GM10248 (cell line): ENCODE results near the gene PCDHB13.
A peak's percentile ranks its signal among the peaks of the same experiment; 100 is the strongest.
"Not testable (repeated sequence)": the region's sequence is repeated elsewhere in the genome, so short reads cannot be mapped to it uniquely, and the experiment has no call there.

ENCODE experiments used
- CTCF ChIA-PET: fragments of 300-600 bp; sonication (Branson Sonifier 250); formaldehyde crosslinking; extraction: SDS; loops from one replicate; lab custom pipeline; 2021; ENCODE audit warnings: antibody characterized with exemption; lab: Yijun Ruan, JAX
- POLR2A ChIA-PET: fragments of 350-650 bp; sonication (Branson Sonifier 250); formaldehyde crosslinking; extraction: SDS; loops from one replicate; lab custom pipeline; 2020; ENCODE audit warnings: antibody characterized with exemption; lab: Yijun Ruan, JAX
- DNase-seq: peaks from one replicate; pipeline ENCODE4 v3.0.0; 2012; ENCODE audit errors: extremely low spot score
- TF ChIP-seq, protein P1 (sequence below): IDR thresholded peaks from 2 replicates; pipeline ENCODE4 v1.5.1; 2012; ENCODE audit warnings: mild to moderate bottlenecking, low read depth; ENCODE audit errors: extremely low read depth, missing control alignments, control extremely low read depth

Gene PCDHB13

GRCh38 chr5:141213656-141214339, at the start of gene PCDHB13:
PCDHB13 (plus strand) TSS chr5:141213919; CDS start chr5:141214124, 205 bp downstream.
- DNase-seq, POLR2A ChIA-PET, CTCF ChIA-PET: not testable (repeated sequence)

- ChIA-PET CTCF (no interaction called here), POLR2A (no interaction called here)
- TF ChIP-seq, protein P1, sequence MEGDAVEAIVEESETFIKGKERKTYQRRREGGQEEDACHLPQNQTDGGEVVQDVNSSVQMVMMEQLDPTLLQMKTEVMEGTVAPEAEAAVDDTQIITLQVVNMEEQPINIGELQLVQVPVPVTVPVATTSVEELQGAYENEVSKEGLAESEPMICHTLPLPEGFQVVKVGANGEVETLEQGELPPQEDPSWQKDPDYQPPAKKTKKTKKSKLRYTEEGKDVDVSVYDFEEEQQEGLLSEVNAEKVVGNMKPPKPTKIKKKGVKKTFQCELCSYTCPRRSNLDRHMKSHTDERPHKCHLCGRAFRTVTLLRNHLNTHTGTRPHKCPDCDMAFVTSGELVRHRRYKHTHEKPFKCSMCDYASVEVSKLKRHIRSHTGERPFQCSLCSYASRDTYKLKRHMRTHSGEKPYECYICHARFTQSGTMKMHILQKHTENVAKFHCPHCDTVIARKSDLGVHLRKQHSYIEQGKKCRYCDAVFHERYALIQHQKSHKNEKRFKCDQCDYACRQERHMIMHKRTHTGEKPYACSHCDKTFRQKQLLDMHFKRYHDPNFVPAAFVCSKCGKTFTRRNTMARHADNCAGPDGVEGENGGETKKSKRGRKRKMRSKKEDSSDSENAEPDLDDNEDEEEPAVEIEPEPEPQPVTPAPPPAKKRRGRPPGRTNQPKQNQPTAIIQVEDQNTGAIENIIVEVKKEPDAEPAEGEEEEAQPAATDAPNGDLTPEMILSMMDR: peak; percentile 12
- DNase-seq: no peak
Observed at GRCh38 chr5:141172381-141173204, 41.1 kb upstream of the PCDHB13 start, which contains the start of gene PCDHB7. PCDHB7 (plus strand) TSS chr5:141172644; CDS start chr5:141172836, 192 bp downstream.

- DNase-seq, POLR2A ChIA-PET, CTCF ChIA-PET: not testable (repeated sequence)
Observed at GRCh38 chr5:141174291-141175104, 39.2 kb upstream of the PCDHB13 start.

DNA sequence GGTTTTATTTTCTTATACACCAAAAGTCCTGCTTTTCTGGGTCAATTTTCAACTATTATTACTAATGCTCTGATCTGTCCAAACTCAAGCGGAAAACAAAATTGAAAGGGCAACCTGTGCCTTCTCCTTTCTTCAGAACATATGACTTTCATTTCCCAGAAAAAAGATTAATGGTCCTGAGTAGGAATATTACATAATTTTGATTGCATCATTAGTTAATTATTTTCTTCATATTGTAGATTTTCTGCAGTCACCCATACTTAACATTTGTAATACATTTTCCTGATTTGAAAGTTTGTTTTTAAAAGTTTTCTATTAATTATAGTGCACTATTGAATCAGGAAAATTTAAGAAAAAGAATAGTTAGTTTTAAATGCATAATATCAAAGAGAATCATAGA, 37.8 kb upstream of the PCDHB13 start:
- no peak for DNase-seq
- TF ChIP-seq, protein P1: no peak
- ChIA-PET CTCF (no interaction called here), POLR2A (no interaction called here)

GRCh38 chr5:141177577-141178191, 36.0 kb upstream of the PCDHB13 start, which contains the start of gene PCDHB8:
PCDHB8 (plus strand) TSS chr5:141177790; CDS start chr5:141178035, 245 bp downstream.
- DNase-seq, POLR2A ChIA-PET, CTCF ChIA-PET: not testable (repeated sequence)

GRCh38 chr5:141179371-141179770, 34.3 kb upstream of the PCDHB13 start:
- POLR2A ChIA-PET, CTCF ChIA-PET, DNase-seq: not testable (repeated sequence)

DNA sequence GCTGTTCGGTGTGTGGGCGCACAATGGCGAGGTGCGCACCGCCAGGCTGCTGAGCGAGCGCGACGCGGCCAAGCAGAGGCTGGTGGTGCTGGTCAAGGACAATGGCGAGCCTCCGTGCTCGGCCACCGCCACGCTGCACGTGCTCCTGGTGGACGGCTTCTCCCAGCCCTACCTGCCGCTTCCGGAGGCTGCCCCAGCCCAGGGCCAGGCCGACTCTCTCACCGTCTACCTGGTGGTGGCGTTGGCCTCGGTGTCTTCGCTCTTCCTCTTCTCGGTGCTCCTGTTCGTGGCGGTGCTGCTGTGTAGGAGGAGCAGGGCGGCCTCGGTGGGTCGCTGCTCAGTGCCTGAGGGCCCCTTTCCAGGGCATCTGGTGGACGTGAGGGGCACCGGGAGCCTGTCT, 33.8 kb upstream of the PCDHB13 start:
- POLR2A ChIA-PET, DNase-seq, CTCF ChIA-PET: not testable (repeated sequence)

- ChIA-PET CTCF (no interaction called here), POLR2A (no interaction called here)
- TF ChIP-seq, protein P1: no peak
- DNase-seq: no peak
Observed at GRCh38 chr5:141180313-141180712, 33.4 kb upstream of the PCDHB13 start.
